SK-N-SH (cell line): ENCODE measurements around the gene ARHGAP15. TPM values are rescaled to one million over a fixed set of nuclear protein-coding genes. Genes with fewer than 3 reads are reported as not detected.

Source experiments
- CTCF ChIA-PET: fragments of 300-600, 350-600 bp; formaldehyde crosslinking; extraction: SDS; loops from one replicate; lab custom pipeline; 2021; lab: Yijun Ruan, JAX
- POLR2A ChIA-PET: fragments of 350-600 bp; sonication (Branson Sonifier 250); formaldehyde crosslinking; extraction: SDS; loops from one replicate; lab custom pipeline; 2020; ENCODE audit warnings: antibody characterized with exemption, inconsistent platforms; lab: Yijun Ruan, JAX
- DNase-seq: peaks from one replicate; pipeline ENCODE4 v3.0.0; 2012
- H2AFZ ChIP-seq: fragments of 200-600 bp; sonication (generic); 2 replicates; pipeline ENCODE4 v1.8.1; 2016; ENCODE audit warnings: antibody characterized with exemption, mild to moderate bottlenecking, low read depth
- H3F3A ChIP-seq: fragments of 200-600 bp; sonication (generic); replicated peaks from 2 replicates; pipeline ENCODE3; 2016; ENCODE audit warnings: antibody characterized with exemption, mild to moderate bottlenecking; ENCODE audit not compliant: insufficient read depth
- H3K27ac ChIP-seq, 2 experiments: fragments of 200-500 bp in 1 of 2; fragments of 200-600 bp in 1 of 2; sonication (Bioruptor generic) in 1 of 2; sonication (generic), shearing (Covaris generic) in 1 of 2; 2 replicates each; pipeline versions ENCODE4 v1.5.1 to v1.6.1; 2014 to 2016; ENCODE audit warnings: low read depth in 2 of 2, inconsistent platforms in 1 of 2, low read length in 1 of 2, mild to moderate bottlenecking in 1 of 2, mixed read lengths in 1 of 2
- H3K27me3 ChIP-seq: fragments of 200-600 bp; sonication (generic), shearing (Covaris generic); 2 replicates; pipeline ENCODE4 v1.6.1; 2016; ENCODE audit warnings: mixed run types; ENCODE audit not compliant: insufficient read depth
- H3K36me3 ChIP-seq, 2 experiments: fragments of 200-500 bp in 1 of 2; fragments of 200-600 bp in 1 of 2; sonication (Bioruptor generic) in 1 of 2; sonication (generic) in 1 of 2; replicated peaks in 1 of 2; 2 replicates each; pipeline versions ENCODE3 to v1.5.1; 2014 to 2016; ENCODE audit warnings: low read length in 1 of 2, mild to moderate bottlenecking in 1 of 2; ENCODE audit not compliant: insufficient read depth in 2 of 2, control insufficient read depth in 1 of 2
- H3K4me1 ChIP-seq, 2 experiments: fragments of 200-500 bp in 1 of 2; fragments of 200-600 bp in 1 of 2; sonication (Bioruptor generic) in 1 of 2; sonication (generic), shearing (Covaris generic) in 1 of 2; 2 replicates each; pipeline versions ENCODE4 v1.5.1 to v1.6.1; 2014 to 2016; ENCODE audit warnings: low read depth in 1 of 2, low read length in 1 of 2, mixed run types in 1 of 2; ENCODE audit not compliant: insufficient read depth in 2 of 2, control insufficient read depth in 1 of 2
- H3K4me2 ChIP-seq: fragments of 200-600 bp; sonication (generic), shearing (Covaris generic); 2 replicates; pipeline ENCODE4 v1.6.1; 2017; ENCODE audit warnings: mixed run types
- H3K4me3 ChIP-seq, 2 experiments: fragments of 200-500 bp in 1 of 2; fragments of 200-600 bp in 1 of 2; sonication (Bioruptor generic) in 1 of 2; sonication (generic), shearing (Covaris generic) in 1 of 2; 2 replicates each; pipeline versions ENCODE4 v1.5.1 to v1.8.1; 2014 to 2016; ENCODE audit warnings: low read depth in 2 of 2, inconsistent platforms in 1 of 2, low read length in 1 of 2, mild to moderate bottlenecking in 1 of 2, mixed read lengths in 1 of 2, moderate library complexity in 1 of 2
- H3K79me2 ChIP-seq: fragments of 200-600 bp; sonication (generic); 2 replicates; pipeline ENCODE4 v1.8.1; 2017; ENCODE audit warnings: mild to moderate bottlenecking; ENCODE audit not compliant: insufficient read depth
- H3K9ac ChIP-seq: fragments of 200-600 bp; sonication (generic); 2 replicates; pipeline ENCODE4 v1.6.1; 2017; ENCODE audit warnings: mixed run types
- H3K9me2 ChIP-seq: fragments of 200-600 bp; sonication (generic); 2 replicates; pipeline ENCODE4 v1.6.1; 2017; ENCODE audit warnings: mixed run types
- H3K9me3 ChIP-seq: fragments of 200-600 bp; sonication (generic); 2 replicates; pipeline ENCODE4 v1.6.1; 2017; ENCODE audit warnings: mixed run types, mild to moderate bottlenecking, moderate library complexity
- H4K20me1 ChIP-seq: fragments of 200-600 bp; sonication (generic); 2 replicates; pipeline ENCODE4 v1.6.1; 2017; ENCODE audit warnings: mild to moderate bottlenecking, mixed run types; ENCODE audit not compliant: insufficient read depth
- CTCF ChIP-seq: fragments of 200-600 bp; sonication (generic); IDR thresholded peaks from 2 replicates; pipeline ENCODE4 v1.6.1; 2017; ENCODE audit warnings: antibody characterized with exemption, mild to moderate bottlenecking, moderate library complexity
- FOSL2 ChIP-seq: IDR thresholded peaks from 2 replicates; pipeline ENCODE4 v1.4.0; 2012; ENCODE audit warnings: low read depth, mild to moderate bottlenecking, moderate library complexity, borderline replicate concordance
- FOXJ3 ChIP-seq: sonication (generic); formaldehyde crosslinking; IDR thresholded peaks from 2 replicates; pipeline ENCODE4 v1.5.1; 2020; ENCODE audit warnings: mild to moderate bottlenecking, missing genetic modification reagents
- FOXM1 ChIP-seq: IDR thresholded peaks from 2 replicates; pipeline ENCODE4 v1.4.0; 2012; ENCODE audit warnings: low read depth, mild to moderate bottlenecking
- IRF3 ChIP-seq: fragments of 150-350 bp; IDR thresholded peaks from 2 replicates; pipeline ENCODE4 v1.6.1; 2016; ENCODE audit warnings: mild to moderate bottlenecking, low read depth, low read length
- JUND ChIP-seq: IDR thresholded peaks from 2 replicates; pipeline ENCODE4 v1.4.0; 2012
- MEF2A ChIP-seq: IDR thresholded peaks from 2 replicates; pipeline ENCODE4 v1.4.0; 2012; ENCODE audit warnings: low read depth, borderline replicate concordance
- MXI1 ChIP-seq: IDR thresholded peaks from 2 replicates; pipeline ENCODE4 v1.6.1; 2012; ENCODE audit warnings: mild to moderate bottlenecking, low read depth, low read length, improper control_type of control experiment
- NRF1 ChIP-seq: IDR thresholded peaks from 2 replicates; pipeline ENCODE4 v1.6.1; 2012; ENCODE audit warnings: low read depth, mild to moderate bottlenecking, low read length
- PBX3 ChIP-seq: IDR thresholded peaks from 2 replicates; pipeline ENCODE4; 2012
- RFX5 ChIP-seq: IDR thresholded peaks from 2 replicates; pipeline ENCODE4 v1.6.1; 2012; ENCODE audit warnings: mild to moderate bottlenecking, improper control_type of control experiment, low read length
- RXRA ChIP-seq: IDR thresholded peaks from 2 replicates; pipeline ENCODE4 v1.4.0; 2012; ENCODE audit warnings: low read depth, mild to moderate bottlenecking, borderline replicate concordance
- SMC3 ChIP-seq: IDR thresholded peaks from 2 replicates; pipeline ENCODE4 v1.6.1; 2012; ENCODE audit warnings: low read depth, low read length, improper control_type of control experiment
- TAF1 ChIP-seq: IDR thresholded peaks from 2 replicates; pipeline ENCODE4 v1.6.1; 2012; ENCODE audit warnings: low read depth, mild to moderate bottlenecking, low read length, moderate library complexity, borderline replicate concordance
- TCF12 ChIP-seq: IDR thresholded peaks from 2 replicates; pipeline ENCODE4 v1.4.0; 2012
- USF1 ChIP-seq: IDR thresholded peaks from 2 replicates; pipeline ENCODE4 v1.4.0; 2012; ENCODE audit warnings: low read depth, borderline replicate concordance
- USF2 ChIP-seq: fragments of 150-350 bp; IDR thresholded peaks from 2 replicates; pipeline ENCODE4 v1.6.1; 2017; ENCODE audit warnings: antibody characterized with exemption, low read length, low read depth, borderline replicate concordance
- WGBS: methylation state at CpG from one replicate; pipeline ENCODE4 v1.1.6; 2017; ENCODE audit warnings: low lambda C conversion rate; 5-methylcytosine and 5-hydroxymethylcytosine counted together
- polyA plus RNA-seq, 3 experiments: library from polyadenylated mRNA; depleted of rRNA; stranded (reverse); fragments of >200 nt; gene quantifications; 2 replicates each; pipeline ENCODE4 v1.2.3, GENCODE V29; 2012

The ARHGAP15 gene
- polyA plus RNA-seq, 1 of the 3 experiments (the other 2 are of a cell fraction), result not detected

GRCh38 chr2:143548032-143548431 lies 418.8 kb downstream of the ARHGAP15 start (continued):
- TF ChIP-seq USF1 (no peak), IRF3 (no peak), RFX5 (no peak), TCF12 (no peak), JUND (no peak)

GRCh38 chr2:143550500-143550899 lies 421.3 kb downstream of the ARHGAP15 start:
- H3K9me2 ChIP-seq, result no peaks in the 10 kb centered on the region
- H3K36me3 ChIP-seq, result no peaks in the 10 kb centered on the region
- H3K27me3 ChIP-seq, result no peaks in the 10 kb centered on the region
- 71% methylated on average over 2 of the region's 2 CpGs for WGBS
- no peak for TF ChIP-seq USF1
- no peak for TF ChIP-seq SMC3
- TF ChIP-seq RXRA, result no peak
- no peak for TF ChIP-seq FOXM1
- TF ChIP-seq FOSL2, result no peak
- no peak for TF ChIP-seq TAF1
- TF ChIP-seq NRF1, result no peak
- no peak for TF ChIP-seq CTCF
- TF ChIP-seq MEF2A, result no peak
- TF ChIP-seq MXI1, result no peak
- no peak for TF ChIP-seq USF2
- no peak for TF ChIP-seq FOXJ3 (CRISPR knock-in tag)
- TF ChIP-seq PBX3, result no peak
- no peak overlapping the region for H3K4me3 ChIP-seq
- H4K20me1 ChIP-seq, result no peaks in the 10 kb centered on the region
- no peaks in the 10 kb centered on the region for H3K9me3 ChIP-seq
- DNase-seq, result no peak
- H3K79me2 ChIP-seq, result no peaks in the 10 kb centered on the region
- no peak overlapping the region for H3K4me2 ChIP-seq
- CTCF ChIA-PET, result interaction anchor here (0.6 to 1.5 kb wide), 2 partner anchors 12 to 38 kb away, joined by 3 to 4 read pairs; no protein-coding TSS in a partner anchor
- peaks cover 0 to 5% of the 10 kb centered on the region in 2 experiments; a peak in 2 of 4 replicates for H3K4me1 ChIP-seq
- no peaks in the 10 kb centered on the region for H3F3A ChIP-seq
- POLR2A ChIA-PET, result no interaction called here
- no peak overlapping the region for H2AFZ ChIP-seq
- H3K9ac ChIP-seq, result no peak overlapping the region
- no peak overlapping the region for H3K27ac ChIP-seq
